ENCODE results near the gene EN1.
A peak's percentile ranks its signal among the peaks of the same experiment; 100 is the strongest.

EN1 gene

DNA sequence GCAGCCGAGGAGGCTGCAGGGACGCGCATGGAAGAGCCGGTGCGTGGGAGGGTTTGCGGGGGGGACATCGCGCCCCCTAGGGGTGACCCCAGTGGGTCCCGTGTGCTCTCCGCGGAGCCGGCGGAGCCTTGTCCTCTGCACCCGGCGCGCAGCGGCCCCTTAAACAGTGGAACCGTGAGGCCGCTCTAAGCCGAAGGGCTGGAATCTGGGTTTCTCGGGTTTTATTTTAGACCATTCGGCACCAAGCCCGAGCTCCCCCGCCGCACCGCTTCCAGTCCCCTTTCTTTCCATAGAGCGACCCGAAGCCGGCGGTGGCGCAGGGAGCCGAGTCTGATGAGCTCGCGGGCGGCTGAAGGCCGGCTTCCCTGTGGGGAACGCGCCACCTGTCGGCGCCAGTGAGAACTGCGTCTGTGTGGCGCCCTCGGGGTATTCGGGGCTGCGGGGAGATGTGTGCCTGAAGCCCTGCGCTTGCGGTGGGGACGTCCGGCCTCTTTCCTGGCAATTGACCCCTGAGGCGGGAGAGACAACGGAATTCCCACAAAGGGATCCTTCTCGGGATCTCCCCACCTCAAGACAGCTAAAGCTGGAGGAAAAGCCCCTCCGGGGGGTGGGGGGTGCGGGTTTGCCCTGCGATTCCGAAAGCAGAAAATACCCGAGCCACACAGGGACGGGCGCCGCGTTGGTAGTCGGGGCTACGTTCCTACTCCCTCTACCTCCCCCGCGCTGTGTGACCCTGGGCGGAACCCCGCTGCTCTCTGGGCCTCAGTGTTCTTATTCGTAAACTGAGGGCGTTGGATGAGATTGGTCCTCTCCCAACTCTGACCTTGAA is 8.2 kb upstream of the EN1 start:
- DNase-seq, result peak; percentile 50 to 67

- DNase-seq, result no peak
Measured at GRCh38 chr2:118854507-118855345, 7.3 kb upstream of the EN1 start.

DNA sequence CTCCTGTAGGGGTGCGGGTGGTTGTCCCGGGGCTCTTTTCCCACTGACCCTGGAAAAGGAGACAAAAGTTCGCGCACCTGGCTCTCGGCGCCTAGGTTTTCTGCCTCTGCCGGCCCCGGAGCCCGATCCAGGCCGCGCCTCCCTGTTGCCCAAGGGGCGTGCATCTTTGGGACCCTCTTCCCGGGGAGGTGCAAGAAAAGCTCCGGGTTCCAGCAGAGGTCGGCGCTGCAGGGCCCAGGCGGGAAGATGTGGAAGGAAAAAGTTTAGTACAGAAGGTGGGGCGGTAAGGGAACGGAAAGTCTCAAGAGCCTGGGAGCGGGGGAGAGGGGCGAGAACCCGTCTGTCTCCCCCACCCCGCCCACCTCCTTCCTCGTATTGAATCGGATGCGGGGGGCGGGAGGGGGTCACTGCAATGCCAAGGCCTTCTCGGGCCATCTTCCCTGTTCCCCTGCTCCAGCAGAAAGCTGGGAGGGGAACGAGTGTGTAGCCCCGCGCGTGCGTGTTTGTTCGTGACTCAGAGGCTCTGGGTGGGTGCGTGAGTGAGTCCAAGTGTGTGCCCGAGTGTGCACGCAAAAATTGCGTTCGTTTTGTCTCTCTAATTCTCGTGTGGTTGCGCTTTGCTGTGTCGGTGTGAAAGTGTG is 6.3 kb upstream of the EN1 start:
- DNase-seq, result no peak

DNA sequence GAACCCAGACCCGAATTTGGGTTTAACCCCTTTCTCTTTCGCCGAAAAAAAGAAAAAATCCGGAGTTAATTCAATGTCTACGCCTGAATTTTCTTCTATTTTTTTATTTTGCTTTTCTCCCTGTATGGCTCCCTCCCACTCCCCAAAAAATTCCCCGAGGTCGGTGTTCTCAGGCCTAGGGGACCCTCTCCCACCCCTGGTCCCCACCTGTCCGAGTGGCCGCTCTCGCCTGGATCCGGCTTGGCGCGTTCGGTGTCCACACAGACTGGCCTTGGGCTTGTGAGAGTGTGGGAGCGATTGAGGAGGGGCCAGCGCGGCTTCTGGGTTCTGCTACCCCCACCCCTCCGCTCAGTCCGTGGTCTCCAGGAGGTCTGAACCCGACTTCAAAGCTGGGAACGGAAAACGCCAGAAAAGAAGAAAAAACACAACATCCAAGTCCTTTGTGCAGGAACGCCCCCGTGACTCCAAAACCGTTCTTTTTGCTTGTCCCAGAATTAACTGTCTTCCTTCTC is 5.7 kb upstream of the EN1 start:
- DNase-seq, result no peak

DNA sequence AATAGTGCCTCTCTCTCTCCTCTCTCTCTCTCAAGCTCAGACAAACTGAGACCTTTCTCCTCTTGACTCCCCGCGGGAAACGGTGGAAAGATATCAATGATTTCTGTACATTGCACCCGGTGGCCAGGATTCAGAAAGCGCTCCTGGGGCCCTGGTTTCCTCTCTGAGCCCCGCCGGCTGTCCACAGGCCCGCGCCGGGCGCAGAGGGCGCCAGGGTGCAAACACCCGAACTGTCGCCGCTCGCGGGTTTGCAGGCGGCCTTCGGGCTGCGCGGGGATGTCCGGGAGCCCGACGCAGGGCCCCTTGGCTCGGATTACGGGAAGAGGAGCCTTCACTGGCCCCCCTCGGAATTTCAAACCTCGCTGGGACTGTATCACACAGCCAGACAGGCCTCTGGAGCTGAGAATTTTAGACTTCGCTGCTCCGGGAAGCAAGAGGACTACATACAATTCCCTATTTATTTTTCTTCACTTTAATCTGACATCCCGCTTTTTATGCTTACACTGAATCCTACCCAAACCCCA is 5.2 kb upstream of the EN1 start:
- DNase-seq, result no peak

GRCh38 chr2:118851650-118852049 is 4.2 kb upstream of the EN1 start:
- no peak for DNase-seq

DNA sequence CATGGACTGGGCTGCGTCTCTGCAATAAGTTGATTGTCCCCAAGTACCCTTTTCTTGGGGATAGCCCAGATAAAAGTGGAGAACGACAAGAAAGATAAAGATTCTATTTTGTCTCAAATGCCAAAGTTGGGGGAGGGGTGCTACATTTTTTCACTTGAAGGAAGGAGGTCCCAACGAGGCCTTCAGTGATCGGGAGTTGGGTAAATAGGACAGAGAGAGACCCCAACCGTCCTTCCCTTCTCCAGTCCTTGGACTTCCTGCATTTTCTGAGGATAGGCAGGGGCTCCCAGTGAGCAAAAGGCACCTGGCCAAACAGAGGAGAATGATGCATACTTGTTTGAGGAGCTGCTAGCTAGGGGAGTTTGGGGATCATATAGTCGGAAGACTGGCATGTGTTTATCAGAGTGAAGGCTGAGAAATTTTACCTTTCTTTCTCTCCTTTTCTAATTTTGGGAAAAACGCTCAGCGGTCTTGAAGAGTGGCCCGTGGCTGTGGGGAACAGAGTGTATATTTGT is 3.5 kb upstream of the EN1 start:
- DNase-seq, result no peak

DNA sequence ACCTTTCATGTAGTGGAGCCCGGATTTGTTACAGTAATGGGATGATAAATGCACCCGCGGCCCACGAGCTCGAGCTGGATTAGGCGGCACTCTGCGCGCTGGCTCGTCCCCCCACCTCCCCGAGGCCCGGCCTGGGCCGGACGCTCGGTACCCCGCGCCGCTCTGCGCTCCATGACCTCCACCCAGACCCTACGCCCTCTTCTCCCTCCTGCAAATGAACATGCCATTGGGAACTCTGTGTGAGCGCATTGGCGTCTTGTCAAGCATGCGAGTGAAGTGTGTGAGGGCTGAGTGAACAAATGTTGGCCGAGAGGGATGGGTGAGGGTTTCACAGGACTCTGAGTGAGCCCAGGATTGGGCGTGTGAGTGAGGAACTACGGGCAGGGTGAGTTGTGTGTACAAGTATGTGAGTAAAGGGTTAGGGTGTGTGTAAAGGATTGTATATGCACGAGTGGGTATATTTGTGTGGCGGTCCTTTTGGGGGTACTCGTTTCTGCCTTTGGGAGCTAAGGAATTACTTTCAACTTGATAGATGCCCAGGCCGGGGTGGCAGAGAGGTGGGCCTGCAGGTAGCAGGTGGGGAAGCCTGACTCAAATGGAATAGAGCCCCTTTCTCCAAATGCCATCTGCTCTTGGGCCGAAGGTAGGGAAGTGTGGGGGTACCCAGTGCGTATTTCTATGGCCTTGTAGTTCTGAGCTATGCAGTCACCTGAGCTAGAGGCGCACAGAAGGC is 2.9 kb upstream of the EN1 start:
- no peak for DNase-seq

GRCh38 chr2:118849226-118850167 is 2.0 kb upstream of the EN1 start:
- DNase-seq, result no peak

DNA sequence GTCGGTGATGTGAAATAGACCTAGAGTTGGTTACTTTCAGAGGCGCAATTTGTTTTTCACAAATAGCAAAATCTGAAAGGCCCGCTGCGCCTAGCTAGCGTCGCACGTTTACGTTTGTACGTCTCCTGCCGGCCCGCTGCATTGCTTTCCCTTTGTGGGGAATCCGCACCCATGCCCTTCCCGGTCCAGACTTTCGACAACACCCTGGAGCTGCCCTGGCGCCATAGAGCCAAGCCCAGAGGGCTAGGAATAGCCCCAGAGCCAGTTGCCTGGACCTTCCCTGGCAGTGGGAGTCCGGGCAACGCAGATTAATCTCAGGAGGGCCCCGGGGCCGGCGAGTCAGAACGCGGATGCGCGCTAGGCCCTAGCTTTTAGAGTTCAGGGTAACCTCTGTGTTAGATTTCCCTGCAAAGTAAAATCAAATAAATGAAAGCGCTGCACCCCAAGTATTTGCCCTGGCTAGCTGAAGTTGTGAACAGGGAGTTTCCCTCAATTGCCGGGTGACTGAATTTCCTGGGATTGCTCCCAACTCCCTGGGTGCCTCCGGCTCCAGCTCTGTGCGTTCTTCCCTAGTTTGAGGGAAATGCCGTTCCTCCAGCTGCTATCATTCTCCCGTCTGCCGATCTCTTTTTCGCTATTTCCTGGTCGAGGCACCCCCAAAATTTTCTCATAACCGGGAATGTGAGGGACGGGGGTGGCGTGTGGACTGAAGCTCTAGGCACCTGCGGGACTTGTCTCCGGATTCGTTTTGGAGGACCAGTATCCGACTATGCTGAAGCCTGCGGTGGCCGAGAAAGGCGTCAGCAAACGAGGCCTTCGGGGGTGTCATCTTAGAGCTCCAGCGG is 1.2 kb upstream of the EN1 start:
- no peak for DNase-seq

GRCh38 chr2:118847762-118848172 is 319 bp upstream of the EN1 start:
- DNase-seq, result peak; percentile 80 to 87

GRCh38 chr2:118846442-118846952 is 951 bp downstream of the EN1 start:
- DNase-seq, result peak in 1 of 2 experiments; percentile 13

DNA sequence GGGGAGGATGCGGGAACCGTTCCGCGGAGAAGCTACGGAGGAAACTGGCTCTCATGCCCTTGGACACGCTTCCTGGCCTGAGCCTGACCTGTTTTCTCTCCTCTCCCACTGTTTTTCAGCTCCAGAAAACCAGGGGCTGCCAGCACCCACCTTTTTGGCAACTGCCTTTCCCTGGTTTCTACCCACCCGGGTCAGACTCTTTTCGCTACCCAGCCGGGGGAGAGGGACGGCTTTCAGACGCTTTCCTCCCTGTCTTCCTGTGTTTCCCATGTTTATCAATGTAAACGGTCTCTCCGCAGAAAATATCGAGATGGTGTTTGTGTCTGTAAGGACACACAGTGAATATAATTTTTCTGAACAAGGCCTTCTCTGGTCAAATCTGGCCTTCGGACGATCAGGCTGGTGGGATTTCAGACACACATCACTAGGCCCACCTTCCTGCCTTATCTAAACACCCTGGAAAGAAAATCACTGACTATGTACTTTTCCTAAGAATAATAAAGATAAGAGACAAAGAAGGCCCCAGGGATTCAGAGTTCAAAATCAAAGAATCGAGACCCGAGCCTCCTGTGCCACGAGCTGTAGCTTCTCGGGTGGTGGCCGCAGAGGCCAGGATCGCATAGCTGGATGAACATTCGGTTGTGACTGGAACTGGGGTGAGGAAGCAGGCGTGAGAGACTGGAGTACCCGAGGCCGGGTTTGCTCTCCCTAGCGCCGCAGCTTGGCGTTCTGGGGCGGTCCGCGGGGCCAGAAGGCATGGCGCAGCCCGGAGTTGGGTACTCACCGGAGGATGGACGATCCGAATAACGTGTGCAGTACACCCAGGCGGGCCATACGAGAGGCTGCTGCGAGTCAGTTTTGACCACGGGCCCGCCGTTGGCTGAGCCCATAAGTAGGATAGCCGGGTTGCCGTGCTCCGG is 1.7 kb downstream of the EN1 start:
- peak in 1 of 2 experiments; percentile 2 for DNase-seq

GRCh38 chr2:118845005-118845521 is 2.4 kb downstream of the EN1 start:
- DNase-seq, result no peak

GRCh38 chr2:118844261-118845004 is 3.0 kb downstream of the EN1 start:
- DNase-seq, result no peak

DNA sequence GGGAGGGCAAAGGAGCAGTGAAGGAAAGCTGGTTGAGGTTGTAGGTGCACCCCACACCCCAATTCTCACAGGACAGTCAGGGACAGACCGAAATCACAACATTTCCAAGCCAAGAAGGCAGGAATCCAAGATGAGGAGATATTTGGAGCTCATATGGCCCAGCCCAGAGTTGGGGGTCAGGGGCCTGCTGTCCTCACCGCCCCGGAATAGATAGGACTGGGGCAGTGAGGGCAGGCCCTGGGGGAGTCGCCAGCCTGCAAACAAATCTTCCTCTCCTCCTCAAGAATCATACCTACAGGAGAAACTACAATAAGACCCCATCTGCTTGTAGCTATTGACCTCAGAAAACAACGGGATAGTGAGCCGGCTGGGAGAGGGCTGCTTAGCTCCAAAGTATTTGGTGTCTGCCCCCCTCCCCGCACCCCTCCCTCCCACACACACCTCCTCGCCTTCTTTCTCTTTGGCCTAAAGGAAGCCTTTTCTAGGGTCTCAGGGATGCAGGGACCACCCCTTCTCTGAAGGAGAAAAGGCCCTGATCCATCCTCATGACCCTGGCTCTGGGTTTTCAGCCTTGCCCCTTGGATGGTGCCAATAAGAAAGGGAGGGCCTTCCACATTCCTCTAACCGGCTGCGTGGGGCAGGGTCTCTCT is 3.8 kb downstream of the EN1 start:
- no peak for DNase-seq

Data from SW 1271 (cell line).